Esophagus mucosa (tissue), 1 donor: ENCODE measurements around the gene DCTPP1. TPM values are rescaled to one million over a fixed set of nuclear protein-coding genes. Genes with fewer than 3 reads are reported as not detected.
A peak's percentile ranks its signal among the peaks of the same experiment; 100 is the strongest.

Source experiments
- ATAC-seq: fragments of 200-7000 bp; cut with Tn5 transposase; one replicate; pipeline ENCODE4 v1.9.1; 2020
- total RNA-seq: library from RNA; stranded (reverse); gene quantifications from one replicate; pipeline ENCODE4 v1.2.4, GENCODE V29; 2023
- donor health status: DM: yes; HTN: yes; CAD: no.

The DCTPP1 gene
- total RNA-seq, 1 donor from 2014 or later, result 49.0 TPM

DNA sequence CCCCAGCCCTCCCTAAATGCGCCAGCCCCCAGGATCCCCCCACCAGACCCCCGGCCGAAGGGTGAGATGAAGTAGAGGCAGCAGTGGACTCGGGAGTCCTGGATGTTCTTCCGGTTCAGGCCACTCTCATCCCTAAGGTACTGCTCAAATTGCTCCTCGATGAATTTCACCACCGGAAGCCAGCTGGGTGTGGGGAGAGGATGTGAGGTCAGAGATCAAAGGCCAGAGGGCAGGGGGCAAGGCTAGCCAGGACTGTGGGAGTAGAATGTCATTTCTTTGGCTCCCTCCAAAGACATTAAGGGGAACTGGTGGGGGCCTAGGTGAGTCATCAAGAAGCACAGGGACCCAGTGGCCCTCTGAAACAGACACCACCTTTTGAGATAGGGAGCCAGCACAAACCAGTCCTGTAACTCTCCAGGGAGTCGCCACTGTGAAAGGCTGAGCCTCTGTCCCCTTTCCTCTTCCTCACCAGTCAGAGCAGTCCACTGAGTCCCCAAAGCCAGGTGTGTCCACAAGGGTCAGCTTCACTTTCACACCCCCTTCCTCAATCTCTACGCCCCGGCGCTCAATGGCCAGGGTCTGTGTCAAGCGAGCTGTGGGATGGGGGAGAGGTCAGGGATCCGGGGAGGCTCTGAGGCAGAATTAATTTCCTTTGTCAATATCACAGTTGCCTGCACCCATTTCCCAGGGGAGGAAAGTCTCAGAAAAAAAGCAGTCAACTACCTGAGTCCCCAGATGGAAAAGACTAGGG lies 48.4 kb downstream of the DCTPP1 start:
- no peak for ATAC-seq

- ATAC-seq, result no peak
Observed at GRCh38 chr16:30380803-30381208, 49.0 kb downstream of the DCTPP1 start.

- no peak for ATAC-seq
Observed at GRCh38 chr16:30380072-30380802, 49.6 kb downstream of the DCTPP1 start.

DNA sequence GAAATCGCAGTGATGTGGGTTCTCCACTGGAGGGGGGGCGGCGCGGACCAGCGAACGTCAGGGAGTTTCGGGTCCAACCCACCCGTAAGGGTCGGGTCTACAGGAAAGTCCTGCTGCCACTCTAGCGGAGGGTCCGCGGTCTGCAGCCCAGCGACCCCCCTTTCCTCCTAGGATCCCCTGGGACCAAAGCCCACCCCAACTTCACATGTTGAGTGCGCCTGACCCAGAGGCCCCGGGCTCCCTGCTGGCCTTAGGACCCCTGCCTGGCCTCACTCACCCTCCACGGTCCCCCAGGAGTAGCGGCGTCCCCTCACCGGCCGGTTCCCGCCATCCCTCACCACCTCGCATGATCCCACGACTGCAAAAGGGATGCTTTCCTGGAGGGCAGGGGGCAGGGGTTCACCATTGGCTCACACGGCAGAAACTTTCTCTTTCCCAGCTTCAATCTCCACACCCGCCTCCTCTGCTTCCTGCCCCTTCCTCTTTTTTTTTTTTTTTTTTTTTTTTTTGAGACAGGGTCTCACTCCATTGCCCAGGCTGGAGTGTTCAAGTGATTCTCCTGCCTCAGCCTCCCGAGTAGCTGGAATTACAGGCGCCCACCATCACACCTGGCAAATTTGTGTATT lies 50.6 kb downstream of the DCTPP1 start:
- ATAC-seq, result no peak

DNA sequence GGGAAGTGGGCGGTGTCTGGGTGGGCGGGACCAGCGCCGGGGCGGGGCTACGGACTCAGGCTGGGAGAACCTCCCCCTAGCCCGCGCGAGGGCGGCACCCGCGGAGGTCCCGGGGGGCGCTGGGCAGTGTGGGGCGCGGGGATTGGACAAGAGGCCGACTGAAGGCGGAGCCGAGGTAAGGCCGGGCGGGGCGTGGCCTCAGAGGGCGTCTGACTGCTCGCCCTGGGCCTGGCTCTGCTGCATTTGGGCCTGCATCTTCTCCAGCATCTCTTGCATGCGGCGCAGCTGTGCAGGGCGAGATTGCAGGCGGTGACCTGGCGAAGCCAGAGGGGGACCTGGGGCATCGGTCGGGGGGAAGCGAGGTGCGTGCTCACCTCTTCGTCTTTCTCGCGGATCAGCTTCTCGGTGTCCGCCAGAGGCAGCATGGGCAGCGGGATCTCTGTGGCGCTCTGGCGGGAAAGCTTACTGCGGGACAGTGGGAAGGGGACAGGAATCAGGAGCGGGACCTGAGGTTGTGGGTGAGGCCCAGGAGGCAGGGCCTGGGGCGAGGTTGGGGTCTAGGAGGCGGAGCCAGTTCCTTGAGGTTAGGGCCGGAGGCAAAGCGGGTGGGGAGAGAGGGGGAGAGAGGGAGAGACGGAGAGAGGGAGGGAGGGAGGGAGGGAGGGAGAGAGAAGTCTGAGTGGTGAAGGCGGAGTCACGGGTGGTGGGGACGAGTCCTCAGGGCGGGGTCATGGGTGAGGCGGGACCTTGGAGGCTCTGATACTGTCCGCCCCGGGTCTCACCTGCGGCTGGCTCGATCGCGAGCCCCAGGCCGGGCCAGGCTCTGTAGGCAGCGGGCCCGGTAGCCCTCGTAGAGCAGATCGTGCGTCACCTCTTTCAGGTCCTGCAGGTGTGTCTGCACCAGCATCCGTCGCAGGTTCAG lies 51.3 kb downstream of the DCTPP1 start:
- peak; percentile 97 for ATAC-seq

DNA sequence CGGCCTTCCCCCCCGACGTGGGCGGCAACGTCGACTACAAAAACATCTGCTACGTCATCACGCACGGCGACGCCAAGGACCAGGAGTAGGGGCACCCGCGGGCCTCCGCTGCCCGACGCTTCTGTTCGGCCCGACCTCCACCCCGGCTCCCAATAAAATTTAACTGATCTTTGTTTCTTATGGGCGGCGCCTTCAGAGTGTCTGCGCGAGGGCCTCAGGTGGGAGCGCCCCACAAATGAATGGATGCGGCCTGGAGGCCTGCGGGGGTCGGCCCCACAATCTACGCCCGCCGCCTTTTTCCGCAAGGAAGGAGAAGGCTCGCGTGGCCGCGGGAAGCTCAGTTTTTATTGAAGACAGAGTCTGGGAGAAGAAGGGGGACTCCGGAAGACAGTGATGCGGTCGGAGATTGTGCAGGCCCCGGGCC lies 52.0 kb downstream of the DCTPP1 start:
- ATAC-seq, result peak; percentile 53

GRCh38 chr16:30377050-30377811 lies 52.6 kb downstream of the DCTPP1 start:
- ATAC-seq, result no peak

GRCh38 chr16:30376461-30376902 lies 53.3 kb downstream of the DCTPP1 start:
- no peak for ATAC-seq

GRCh38 chr16:30375864-30376263 lies 54.0 kb downstream of the DCTPP1 start:
- no peak for ATAC-seq

DNA sequence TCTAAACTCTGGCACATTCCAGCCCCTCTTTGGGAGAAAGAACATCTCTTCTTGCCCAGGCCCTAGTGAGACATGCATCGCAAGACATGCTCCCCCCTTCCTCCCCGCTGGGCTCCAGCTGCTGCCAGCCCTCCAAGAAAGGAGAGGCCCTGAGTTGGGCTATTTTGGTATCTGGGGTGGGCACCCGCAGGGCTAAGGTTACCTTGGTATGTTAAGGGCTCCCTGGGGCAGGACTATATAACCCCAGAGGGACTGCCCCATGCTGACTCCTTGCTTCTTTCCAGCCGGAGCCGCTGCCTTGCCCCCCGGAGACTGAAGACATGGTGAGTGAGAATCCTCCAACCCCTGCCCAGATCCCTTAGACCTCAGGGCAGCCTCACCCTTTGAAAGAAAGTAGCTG lies 55.3 kb downstream of the DCTPP1 start, which contains the start of gene MYL11:
Gene MYL11 (plus strand): TSS at position 265 of the 400 bp plus-strand sequence. CDS start 56 bp downstream, at position 321.
- no peak for ATAC-seq

Other genes starting within 250 kb of the DCTPP1 start
- 9.0 TPM for gene CORO1A, start 246.4 kb downstream of the DCTPP1 start, total RNA-seq
- gene BOLA2B, start 236.4 kb downstream of the DCTPP1 start, total RNA-seq, result 131 TPM
- 27.9 TPM for gene SLX1A, start 236.2 kb downstream of the DCTPP1 start, total RNA-seq
- 7.1 TPM for gene SULT1A3, start 230.8 kb downstream of the DCTPP1 start, total RNA-seq
- gene NPIPB13, start 181.6 kb downstream of the DCTPP1 start, total RNA-seq, result 11.2 TPM
- 44.3 TPM for gene CD2BP2, start 74.7 kb downstream of the DCTPP1 start, total RNA-seq
- gene TBC1D10B, start 59.5 kb downstream of the DCTPP1 start, total RNA-seq, result 25.3 TPM
- 2.2 TPM for gene MYL11, start 55.2 kb downstream of the DCTPP1 start, total RNA-seq
- 2.4 TPM for gene SEPTIN1, start 47.5 kb downstream of the DCTPP1 start, total RNA-seq
- gene ZNF48, start 34.6 kb downstream of the DCTPP1 start, total RNA-seq, result 2.6 TPM
- 3.2 TPM for gene ZNF771, start 22.4 kb downstream of the DCTPP1 start, total RNA-seq
- 21.6 TPM for gene SEPHS2, start 15.8 kb upstream of the DCTPP1 start, total RNA-seq
- 2.0 TPM for gene ITGAL, start 42.7 kb upstream of the DCTPP1 start, total RNA-seq
- 11.7 TPM for gene ZNF768, start 96.5 kb upstream of the DCTPP1 start, total RNA-seq
- gene ZNF747, start 104.8 kb upstream of the DCTPP1 start, total RNA-seq, result 4.7 TPM
- gene ZNF764, start 128.3 kb upstream of the DCTPP1 start, total RNA-seq, result 3.0 TPM
- gene ZNF688, start 141.7 kb upstream of the DCTPP1 start, total RNA-seq, result 9.7 TPM
- 8.4 TPM for gene ZNF785, start 155.7 kb upstream of the DCTPP1 start, total RNA-seq
- gene ZNF689, start 180.4 kb upstream of the DCTPP1 start, total RNA-seq, result 2.8 TPM
- 27.0 TPM for gene PRR14, start 220.9 kb upstream of the DCTPP1 start, total RNA-seq
- 42.4 TPM for gene FBRS, start 228.4 kb upstream of the DCTPP1 start, total RNA-seq